Kidney capillary endothelial cell (primary cell): Measurements from ENCODE around the gene TUBGCP6.

ENCODE experiments used
- DNase-seq: peaks from one replicate; pipeline ENCODE4 v3.0.0-alpha.2; 2018; ENCODE audit warnings: low spot score

TUBGCP6 gene

DNA sequence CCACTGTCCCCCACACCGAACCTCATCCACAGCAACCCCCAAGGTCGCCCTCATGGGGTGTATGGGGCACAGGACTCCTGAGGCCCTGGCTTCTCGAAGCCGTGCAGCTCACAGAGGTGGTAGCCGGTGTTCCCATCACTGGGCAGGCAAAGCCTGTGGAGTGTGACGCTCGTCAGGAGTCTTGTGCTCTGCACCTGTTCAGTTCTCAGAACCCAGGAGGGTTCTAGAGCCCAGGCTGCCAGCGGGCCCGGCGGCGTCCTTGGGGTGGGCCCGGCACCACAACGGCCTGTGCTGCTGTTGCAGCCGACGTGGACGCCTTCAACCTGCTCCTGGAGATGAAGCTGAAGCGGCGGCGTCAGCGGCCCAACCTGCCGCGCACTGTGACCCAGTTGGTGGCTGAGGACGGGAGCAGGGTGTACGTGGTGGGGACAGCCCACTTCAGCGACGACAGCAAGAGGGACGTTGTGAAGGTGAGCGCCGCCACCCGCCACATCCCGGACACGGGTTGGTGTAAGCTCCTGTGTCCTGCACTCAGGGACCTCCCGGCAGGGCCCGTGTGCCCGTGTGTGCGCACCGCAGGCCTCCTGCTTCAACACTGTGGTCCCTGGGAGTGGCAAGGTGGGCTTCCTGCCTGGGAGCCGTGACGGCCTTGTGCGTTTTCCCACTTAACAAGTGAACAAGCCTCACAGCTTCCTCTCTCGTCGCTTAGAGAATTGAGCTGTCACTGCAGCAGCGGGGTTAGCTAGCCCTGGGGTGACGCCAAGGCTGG is 50.6 kb downstream of the TUBGCP6 start:
- DNase-seq: no peak

DNA sequence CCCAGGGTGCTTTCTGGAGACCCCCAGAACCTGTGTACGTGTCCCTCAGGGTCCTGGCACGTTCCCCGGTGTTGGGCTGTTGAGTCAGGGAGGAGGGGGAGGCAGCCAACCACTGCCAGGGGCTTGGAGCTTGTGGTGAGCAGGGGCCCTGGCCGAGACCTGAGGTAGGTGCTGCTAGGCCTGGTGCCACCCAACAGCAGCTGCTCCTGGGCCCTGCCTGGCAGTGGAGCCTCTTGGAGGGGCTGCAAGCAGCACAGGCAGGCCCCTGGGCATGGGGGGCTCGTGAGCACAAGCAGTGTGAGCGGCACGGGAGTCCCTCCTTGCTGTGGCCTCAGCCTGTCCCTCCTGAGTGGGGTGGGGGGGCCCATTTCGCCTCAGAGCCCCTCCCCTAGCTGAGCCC is 51.2 kb downstream of the TUBGCP6 start:
- DNase-seq: no peak

DNA sequence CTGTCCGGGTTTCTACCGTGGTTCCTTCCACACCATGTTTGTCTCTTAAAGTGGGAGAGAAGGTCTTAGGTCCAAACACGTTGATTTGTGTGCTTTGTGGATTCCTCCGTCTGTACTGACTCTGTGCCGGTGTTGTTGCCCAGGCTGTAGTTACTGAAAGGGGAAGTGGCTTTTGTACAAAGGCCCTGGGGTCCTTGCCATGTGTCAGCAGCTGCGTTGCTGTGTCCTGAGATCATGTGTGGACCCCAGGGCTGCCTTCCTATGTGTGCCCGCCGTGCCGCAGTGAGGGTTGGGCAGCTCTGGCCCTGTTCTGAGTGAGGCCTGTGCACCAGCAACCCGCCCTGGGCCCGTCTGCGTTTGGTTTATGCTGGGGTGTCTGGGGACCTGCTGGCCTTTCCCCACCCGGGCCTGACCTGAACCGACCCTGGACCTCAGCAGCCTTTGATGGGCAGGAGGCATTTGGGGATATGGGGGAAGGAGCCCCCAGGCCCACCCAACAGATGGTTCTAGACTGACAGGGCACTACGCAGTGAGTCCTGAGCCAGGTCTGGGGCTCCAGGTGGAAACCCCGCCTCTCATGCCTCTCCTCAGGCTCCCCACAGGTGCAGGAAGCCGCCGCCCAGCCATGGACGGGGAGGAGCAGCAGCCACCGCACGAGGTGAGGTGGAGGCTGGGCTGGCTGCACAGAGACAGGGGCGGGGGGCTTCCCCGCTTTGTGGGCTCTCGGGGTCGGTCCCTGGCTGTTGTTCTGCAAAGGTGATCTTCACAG is 52.2 kb downstream of the TUBGCP6 start:
- no peak for DNase-seq

DNA sequence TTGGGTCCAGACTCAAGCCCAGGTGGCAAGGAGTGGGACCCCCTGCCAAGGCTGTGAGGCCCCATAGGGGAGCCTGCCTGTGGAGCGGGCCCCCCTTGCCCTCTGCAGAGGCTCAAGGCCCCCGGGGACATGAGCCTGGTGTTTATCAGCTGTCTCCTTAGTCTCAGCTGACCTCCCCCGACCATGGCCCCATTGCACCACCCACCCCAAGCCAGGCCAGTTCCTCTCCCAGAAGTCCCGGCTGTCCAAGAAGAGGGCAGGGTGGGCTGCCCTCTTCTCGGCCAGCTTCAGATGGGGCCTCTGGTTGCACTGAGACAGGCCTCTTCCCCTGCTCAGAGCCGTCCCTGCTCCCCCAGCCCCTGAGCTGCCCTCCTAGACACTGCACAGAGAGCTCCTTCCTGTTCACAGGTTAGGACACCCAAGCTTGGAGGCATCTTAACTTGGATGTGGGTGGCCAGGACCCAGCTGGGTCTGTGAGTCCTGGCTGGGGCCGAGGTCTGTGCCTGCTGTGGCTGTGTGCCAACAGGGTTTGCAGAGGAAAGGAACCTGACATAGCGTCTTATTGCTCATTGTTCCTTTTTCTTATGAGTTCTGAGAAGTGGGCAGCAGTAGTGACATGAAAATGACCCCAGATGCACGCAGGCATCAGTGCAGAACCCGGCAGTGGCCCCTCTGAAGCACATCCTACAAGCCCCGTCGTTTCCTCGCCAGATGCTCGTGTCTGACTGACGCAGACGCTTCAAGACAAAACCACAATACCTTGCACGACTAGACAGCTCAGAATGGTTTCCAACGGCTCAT is 53.7 kb downstream of the TUBGCP6 start:
- DNase-seq: peak; percentile 72

DNA sequence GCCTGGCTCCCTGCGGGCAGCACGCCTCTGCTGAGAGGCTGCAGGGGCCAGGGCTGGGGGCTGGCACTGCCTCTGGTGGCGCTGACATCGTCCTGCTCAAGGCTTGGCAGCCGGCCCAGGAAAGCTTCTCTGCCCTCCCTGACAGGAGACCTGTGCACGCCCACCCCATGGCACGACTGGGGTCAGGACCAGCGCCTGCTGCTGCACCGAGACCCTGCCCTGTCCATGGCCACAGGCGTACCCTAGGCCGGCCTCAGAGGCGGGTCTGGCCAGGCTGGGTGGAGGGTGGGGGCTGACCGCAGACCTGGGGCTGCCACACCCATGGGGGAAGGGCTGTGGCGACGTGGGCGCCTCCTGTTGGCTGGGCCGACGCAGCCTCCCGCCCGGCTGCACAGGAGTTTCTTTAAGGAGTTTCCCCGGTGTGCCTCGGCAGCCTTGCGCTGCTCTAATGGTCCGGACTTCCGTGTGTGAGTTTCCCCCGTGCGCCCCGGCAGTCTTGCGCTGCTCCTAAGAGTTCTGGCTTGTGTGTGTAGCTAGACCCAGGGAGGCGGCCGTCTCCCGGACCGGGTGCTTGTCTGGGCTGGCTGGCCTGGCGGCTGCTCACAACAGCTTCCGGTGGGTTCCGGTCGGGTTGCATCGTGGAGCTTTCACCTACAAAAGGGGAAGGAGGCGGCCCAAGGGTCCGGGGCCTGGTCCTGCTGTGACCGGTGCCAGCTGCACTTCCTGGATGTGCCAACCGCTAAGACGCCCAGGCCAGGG is 54.5 kb downstream of the TUBGCP6 start:
- peak; percentile 66 for DNase-seq

DNA sequence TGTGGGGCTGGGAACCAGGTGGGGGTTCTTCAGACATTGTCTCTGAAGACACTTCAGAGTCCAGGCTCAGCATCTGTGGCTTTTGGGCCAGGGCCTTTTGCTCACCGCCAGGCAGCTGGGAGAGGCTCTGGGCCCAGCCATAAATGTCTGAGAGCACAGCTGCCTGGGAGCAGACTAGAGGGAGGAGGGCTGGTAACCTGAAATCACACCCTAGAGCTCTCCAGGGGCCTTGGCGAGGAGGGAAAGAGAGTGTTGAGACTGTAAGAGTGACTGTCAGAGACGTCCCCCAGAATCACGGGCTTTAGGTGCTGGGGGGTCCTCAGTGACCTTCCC is 55.0 kb downstream of the TUBGCP6 start:
- no peak for DNase-seq

DNA sequence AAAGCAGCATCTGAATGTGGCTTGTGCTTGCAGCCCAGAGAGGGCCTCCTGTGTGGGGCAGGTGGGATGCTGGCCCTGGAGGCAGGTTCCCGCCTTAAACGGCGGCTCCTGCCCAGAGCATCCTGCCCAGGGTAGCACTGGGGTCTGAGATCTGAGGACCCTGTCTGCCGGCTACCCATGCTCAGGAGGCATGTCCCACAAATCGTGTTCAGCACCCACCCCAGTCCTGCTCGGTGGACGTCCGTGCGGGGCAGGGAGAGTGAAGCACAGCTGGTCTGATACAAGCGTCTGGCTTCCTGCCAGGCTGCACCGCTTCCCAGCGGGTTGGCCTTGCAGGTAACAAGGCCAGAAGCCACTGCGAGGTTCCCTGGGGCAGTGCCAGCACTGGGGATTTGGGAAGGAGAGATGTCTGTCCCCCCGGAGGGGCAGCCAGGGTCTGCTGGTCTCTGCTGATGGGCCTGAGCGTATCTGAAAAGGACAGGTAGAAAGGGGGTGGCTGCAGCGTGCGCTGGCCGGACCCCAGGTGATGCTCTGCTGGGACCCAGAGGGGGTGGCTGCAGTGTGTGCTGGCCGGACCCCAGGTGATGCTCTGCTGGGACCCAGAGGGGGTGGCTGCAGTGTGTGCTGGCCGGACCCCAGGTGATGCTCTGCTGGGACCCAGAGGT is 55.5 kb downstream of the TUBGCP6 start:
- no peak for DNase-seq

DNA sequence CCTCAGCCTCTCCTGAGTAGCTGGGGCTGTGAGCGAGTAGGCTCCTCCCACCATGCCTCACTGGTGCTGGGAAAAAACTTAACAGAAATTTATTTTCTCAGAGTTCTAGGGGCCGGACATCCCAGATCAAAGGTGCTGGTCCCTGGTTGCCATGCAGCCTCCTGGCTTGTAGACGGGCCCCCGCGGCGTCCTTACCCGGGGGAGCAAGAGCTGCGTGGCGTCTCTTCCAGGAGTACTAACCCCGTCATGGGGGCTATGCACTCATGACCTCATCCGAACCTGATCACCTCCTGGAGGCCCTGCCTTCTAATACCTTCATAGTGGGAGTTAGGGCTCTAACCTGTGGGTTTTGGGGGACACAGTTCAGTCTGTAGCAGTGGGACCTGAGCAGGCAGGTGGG is 56.5 kb downstream of the TUBGCP6 start:
- DNase-seq: no peak

DNA sequence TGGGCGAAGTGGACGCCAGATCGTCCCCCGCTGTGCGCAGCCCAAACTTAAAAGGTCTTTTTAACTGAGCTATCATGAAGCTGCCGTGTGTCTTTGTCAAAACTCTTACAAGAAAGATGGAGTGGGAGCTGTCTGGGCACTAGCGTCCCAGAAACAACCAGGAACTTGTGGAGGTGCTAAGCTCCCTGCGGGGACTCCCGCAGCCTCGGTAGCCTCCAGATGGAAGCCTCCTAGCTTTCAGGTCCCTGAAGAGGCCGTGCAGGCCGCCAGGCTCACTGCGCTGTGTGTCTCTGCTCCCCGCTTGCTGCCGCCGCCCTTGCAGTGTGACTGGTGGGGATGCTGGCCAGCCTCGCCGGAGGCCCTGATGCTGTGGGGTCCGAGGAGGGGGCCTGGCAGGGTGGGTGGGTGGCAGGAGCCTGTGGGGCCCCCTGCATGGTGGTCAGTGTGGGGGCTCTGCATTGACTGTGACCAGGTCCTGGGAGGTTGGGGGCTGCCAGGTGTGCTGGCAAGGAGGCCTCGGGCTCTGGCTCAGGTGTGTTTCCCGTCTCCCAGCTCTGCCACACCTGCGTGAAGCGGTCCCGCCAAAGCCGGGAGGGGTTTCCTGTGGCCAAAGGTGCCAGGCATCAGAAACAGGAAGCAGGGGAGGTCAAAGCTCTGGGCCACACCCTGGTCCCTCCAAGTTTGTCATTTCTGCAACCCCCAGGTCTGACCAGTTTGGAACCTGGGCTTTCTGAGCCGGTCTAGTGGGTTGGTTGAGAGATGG is 57.9 kb downstream of the TUBGCP6 start:
- no peak for DNase-seq

DNA sequence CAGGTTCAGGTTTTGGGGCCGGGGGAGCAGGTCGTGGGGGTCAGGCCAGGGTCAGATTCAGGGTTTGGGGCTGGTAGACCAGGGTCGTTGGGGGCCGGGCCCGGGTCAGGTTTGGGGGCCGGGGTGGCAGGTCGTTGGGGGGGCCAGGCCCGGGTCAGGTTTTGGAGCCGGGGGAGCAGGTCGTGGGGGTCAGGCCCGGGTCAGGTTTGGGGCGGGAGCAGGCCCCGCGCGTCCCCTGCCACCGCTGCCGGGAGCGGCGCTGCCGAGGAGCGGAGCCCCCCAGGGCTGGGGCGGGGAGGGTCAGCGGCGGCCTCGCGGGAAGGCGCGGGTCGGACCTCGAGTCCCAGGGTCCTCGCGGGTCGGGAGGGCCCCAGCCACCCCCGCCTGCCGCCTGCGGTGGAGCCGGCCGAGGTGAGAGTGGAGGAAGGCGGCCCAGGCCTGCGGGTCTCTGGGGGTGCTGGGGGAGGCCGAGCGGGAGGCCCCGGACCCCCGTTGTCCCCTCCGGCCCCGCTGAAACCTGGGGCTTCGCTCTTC is 58.6 kb downstream of the TUBGCP6 start:
- DNase-seq: no peak

DNA sequence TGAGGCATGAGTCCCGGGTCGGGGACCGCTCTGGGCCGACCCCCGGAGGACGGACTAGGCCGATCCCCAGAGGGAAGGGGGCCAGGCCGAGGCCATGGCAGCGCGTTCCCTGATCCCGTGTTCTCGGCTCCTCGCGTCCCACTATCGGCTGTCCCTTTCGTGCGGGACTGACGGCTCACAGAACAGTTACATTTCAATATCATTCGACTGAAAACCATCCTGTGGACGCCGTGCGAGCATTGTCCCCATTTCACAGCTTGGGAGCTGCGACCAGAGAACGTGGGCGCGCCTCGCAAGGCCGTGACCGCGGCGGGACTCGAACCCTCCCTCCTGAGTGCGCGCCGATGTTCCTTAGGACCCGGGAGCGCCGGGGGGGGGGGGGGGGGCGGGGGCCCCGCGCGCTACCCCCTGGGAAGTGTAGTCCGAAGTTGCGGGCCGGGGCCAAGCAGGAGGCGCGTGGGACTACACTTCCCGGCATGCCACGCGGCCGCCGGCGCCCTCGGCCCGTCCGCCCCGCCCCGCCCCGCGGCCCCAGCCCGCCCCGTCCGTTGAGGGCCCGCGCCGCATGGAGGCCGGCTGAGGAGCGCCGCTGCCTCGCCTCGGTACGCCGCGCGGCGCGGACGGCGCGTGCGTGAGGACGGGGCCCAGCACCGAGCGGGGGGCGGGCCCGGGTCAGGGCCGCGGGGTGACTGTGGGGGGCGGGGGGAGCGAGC is 59.3 kb downstream of the TUBGCP6 start, which contains the start of gene TRABD:
Gene TRABD (plus strand): TSS at position 539 of the 713 bp plus-strand sequence. CDS start 7,148 bp downstream, outside the sequence.
- DNase-seq: peak; percentile 78

DNA sequence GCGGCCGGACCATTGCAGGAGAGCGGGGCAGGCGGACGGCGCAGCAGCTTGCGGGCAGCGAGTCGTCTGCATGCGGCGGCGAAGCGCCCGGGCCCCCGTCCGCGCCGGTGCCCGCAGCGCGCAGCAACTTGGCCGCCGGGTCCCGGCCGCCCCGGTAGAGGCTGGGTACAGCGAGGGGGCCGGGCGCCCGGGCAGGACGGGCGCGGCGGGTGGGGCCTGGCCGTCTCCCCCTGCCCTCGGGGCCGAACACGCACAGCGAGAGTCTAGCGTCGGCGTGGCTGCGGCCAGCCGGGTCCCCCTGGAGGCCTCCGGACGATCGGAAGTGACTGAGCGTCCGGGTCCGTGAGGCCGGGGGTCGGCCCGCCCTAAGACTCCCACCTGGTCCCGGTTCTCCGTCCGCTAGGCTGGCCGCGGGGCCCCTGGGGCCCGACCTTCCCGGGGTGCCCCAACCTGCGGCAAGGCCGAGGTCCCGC is 59.9 kb downstream of the TUBGCP6 start:
- no peak for DNase-seq

DNA sequence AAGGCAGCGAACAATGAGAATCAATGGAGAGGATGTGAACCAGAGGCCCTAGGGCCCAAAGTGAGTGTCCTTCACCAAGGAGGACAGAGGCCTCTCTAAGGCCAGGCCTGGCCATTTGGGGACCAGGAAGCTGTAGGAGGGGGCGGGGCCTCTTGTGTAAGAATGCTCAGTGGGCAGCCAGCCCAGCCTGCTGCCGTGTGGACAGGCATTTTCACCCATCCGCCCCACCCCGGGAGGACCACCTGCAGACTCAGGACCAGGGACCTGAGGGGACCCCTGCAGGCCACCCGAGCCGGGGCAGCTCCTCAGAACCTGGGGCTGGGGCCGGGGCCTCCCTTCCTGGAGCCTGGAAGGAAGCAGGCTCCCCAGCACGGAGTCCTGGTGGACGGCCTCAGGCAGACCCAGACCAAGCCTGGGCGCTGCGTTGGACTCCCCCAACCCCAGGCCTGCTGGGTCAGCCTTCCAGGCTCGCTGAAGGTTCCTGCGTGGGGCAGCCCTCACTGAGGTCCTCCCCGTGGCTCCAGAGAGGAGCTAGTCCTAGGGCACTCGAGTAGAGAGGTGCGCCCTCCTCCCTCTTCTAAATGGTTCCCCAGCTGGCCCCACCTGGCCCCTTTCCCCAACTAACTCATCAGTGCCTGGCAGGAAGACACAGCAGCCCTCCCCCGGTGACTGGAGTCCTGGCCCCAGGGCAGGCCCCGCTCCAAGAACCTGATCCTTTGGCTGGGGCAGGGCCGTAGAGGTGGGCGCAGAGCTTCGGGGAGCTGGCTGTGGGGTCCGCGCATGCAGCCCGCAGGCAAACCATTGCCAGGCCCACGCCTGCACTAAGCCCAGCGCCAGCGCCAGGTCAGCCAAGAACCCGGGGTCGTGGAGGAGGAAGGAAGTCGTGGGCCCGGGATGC is 60.6 kb downstream of the TUBGCP6 start:
- DNase-seq: no peak

DNA sequence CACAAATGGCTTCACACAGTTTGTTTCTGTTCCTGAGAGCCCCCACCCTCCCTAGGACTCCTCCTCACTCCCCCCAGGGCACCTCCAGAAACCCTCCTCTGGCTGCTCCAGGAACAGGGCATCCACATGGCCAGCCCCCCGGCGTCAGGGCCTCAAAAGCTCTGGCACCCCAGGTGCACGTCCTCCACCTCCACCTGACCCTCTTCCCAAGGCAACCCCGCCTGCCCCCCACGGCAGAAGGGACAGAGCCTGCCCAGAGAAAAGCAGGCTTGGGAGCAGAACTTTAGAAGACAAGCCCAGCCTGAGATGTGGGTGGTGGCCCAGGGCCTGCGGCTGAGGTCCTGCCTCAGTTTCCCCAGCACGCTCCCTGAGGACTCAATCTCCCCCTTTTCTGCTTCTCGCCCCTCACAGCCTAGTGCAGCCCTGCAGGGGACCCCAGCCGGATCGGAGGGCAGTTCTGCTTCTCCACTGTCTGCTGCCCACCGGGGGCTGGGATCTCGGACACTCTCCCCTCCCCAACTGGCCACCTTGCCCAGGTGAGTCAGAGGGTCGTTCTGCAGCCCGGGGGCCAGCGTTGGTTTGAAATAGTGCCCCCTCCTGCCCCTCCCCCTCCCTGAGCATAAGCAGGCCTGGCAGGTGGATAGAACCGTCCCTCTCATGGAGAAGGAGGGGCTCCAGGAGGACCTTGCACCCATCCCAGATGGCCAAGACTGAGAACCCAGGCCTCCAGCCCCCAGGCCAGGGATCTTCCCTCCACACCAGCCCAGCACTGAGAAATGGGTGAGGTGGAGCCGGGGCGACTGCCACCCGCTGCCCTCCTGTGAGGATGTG is 61.5 kb downstream of the TUBGCP6 start:
- DNase-seq: no peak

DNA sequence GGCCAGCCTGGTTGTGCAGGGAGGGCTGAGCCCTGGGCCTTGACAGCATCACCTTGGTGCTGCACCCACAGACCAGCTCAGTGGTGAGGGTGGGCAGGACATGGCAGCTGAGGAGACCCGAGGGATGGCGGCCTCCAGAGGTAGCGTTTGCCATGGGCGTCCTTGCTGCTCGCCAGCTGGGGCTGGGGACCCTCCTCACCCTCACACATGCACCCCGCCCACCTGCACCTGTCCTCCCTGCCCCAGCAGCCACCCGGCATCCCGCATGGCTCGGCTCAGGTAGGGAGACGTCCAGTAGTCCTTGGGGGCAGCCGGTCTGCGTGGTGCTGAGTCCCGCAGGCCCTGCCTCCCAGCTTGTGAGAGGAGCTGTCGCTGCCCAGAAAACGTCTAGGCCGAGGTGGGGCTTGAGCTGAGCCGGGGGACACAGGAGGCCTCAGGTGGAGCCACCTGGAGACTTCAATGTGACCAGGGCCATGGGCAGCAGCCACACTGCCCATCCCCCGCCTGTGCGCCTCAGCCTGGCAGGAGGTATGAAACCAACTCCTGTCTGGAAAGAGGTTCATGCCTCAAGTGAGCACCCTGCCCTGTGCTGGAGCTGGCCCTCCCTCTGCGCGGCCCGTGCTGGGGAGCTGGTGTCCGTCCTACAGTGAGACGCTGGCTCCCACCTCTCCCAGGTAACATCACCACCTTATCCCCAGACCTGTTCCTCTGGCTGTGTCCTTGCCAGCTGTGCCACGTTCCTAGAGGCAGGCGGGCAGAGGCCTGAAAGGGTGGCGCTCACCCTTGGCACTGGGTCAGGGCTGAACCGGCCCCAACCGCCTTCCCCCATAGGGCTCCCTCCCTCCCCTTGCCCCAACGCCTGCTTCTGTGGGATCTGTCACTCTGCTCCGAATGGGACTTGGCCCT is 62.4 kb downstream of the TUBGCP6 start:
- no peak for DNase-seq

DNA sequence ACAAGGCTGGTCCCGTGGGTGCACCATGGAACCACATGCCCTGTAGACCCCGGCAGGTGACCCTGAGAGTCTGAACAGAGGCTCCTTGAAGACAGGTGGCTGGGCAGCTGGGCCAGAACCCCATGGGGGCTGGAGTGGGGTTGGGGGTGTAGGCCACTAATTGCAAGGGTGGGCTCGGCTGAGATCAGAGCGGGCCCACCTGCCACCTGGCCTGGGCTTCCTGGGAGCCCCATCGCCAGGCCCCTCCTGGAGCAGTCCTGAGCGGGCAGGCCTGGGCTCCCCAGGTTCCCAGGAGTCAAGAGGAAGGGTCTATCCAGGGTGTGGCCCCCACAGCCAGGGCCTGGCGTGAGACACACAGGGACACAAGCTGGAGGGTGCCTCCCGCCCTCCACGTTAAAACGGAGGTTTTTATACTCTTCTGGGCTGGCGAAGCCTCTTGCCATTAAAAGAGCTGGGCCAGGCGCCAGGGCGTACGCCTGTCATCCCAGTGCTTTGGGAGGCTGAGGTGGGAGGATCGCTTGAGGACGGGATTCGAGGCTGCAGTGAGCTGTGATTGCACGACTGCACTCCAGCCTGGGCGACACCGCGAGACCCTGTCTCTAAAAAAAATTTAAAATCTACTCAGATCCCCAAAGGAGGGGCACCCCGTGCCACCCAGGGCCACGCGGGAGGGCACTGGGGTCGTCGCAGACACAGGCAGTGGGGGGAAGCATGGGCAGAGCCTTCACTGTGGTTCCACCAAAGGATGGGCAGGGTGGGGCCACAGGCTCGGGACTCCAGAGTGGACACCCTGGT is 63.9 kb downstream of the TUBGCP6 start:
- DNase-seq: no peak
